ENCODE data around the gene NBDY.
"Not testable (repeated sequence)": the region's sequence is repeated elsewhere in the genome, so short reads cannot be mapped to it uniquely, and the experiment has no call there.

NBDY gene

DNA sequence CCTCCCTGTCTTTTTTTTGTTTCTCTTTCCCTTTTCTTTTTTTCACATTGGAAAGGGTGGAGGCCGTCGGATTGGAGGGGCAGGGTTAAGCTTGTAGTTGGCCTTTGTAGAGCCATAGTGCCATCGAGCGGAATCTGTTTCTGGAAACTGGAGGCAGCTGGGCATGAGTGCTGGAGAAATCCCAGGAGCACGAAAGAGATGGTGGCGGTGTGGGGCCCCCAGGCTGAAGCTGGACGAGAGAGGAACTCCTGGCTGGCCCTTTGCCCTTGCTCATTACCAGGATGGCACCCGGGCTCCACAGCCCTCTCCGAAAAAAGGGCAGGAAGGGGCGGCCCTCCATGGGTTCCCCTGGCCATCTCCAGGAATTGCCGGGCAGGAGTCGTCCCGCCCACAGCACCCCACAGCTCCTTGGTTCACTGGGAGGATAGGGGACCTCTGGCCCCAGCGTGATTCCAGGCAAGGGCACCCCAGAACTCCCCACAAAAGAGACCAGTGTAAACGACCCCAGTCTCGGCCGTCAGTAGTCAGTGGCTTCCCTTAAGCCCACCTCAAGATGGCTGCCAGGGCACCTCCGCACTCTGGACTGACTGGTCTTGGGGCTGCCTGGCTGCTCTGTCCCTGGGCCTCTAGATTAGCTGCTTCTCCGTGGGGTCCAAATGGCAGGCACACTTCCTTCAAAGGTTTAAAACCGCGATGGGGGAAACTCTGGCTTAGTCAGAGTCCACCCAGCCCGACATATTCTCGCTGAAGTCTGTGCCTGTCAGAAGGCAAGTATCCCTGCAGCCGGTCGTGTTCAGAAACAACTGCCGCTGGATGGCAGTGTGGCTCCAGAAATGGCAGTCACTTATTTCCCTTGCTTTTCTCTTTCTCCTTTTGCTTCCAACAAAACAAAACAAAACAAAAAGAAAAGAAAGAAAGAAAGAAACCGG, 74.1 kb downstream of the NBDY start:
- no peak for DNase-seq

GRCh38 chrX:56803850-56804681, 75.0 kb downstream of the NBDY start:
- no peak for DNase-seq

GRCh38 chrX:56804867-56805266, 75.8 kb downstream of the NBDY start:
- no peak for DNase-seq

GRCh38 chrX:56805399-56805798, 76.4 kb downstream of the NBDY start:
- DNase-seq = no peak

GRCh38 chrX:56806176-56806575, 77.1 kb downstream of the NBDY start:
- DNase-seq = not testable (repeated sequence)

GRCh38 chrX:56811599-56811998, 82.6 kb downstream of the NBDY start:
- DNase-seq = no peak

- no peak for DNase-seq
These were observed 83.6 kb downstream of the NBDY start for GRCh38 chrX:56812515-56813105.

GRCh38 chrX:56813318-56813837, 84.3 kb downstream of the NBDY start:
- DNase-seq = no peak

- no peak for DNase-seq
These were observed 88.1 kb downstream of the NBDY start for GRCh38 chrX:56817179-56817578.

DNA sequence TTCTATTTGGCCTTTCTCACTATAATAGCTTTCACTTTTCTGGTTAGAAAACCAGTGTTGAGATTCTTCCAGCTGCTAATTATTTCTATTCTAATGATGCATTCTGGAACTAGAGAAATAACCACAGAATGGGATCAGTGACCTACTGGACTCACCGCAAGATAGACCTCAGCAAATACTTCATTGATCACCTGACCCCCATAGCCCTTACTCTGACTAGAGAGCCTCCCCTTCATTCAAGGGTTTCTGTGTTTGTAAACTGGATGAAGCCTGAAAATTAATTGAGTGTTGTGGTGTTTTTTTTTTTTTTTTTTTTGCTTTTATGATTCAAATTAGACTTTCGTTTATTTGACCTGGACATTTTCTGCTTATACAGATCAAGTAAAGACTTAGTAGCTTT, 97.0 kb downstream of the NBDY start:
- DNase-seq = no peak

- no peak for DNase-seq
These were observed 104.6 kb downstream of the NBDY start for GRCh38 chrX:56833626-56834025.

- DNase-seq = no peak
These were observed 124.4 kb downstream of the NBDY start for GRCh38 chrX:56853436-56853835.

- DNase-seq = no peak
These were observed 128.0 kb downstream of the NBDY start for GRCh38 chrX:56857042-56857441.

DNA sequence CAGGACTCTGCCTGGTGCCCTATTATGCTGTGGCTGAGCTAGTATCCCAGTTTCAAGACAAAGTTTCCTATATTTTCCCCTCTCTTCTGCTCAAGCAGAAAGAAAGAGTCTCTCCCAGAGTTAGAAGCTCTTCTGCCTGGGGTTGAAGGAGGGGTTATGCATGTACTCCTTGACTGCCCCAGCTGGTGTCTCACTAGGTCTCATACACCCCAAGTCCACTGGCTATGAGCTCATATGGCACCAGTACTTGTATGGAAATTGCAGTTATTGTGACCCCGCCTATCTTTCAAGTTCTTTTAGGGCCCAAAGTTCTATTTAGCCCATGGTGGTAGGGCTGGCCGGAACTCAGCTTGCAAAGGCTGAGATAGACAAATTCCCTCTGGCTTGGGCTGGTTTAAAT, 131.8 kb downstream of the NBDY start:
- no peak for DNase-seq

All from DMS153 (cell line).